Measurements from ENCODE around the gene RFESD. TPM values are rescaled to one million over a fixed set of nuclear protein-coding genes. Genes with fewer than 3 reads are reported as not detected.

RFESD gene
- total and polyA plus RNA-seq, 2 of the 8 experiments (the other 6 are each of a cell fraction or from before 2014, with no cell fraction given) = 1.7 to 2.0 TPM

DNA sequence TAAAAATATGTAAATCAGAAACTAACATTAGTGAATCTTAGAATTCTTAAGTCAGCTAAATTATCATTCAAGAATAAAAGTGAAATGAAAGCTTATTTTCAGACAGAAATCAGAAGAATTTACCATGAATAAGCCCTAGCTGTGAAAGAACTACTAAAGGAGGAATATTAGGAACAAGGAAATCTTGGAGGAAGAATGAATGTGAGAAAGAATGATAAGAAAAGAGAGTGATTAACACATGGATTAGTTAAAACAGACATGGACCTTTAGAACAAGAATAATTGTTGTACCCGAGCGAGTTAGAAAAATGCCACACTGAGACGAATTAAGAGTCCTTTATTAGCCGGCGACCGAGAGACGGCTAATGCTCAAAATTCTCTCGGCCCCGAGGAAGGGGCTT, 60.5 kb downstream of the RFESD start (continued):
- TF ChIP-seq CHD7 (IDR thresholded peaks at IDR 0.05; ENCODE audit: insufficient replicate concordance, low read length) (no peak), PHF8 (conservative IDR thresholded peaks at IDR 0.05; ENCODE audit: low read depth, low read length) (no peak), CBX8 (IDR thresholded peaks at IDR 0.05; ENCODE audit: borderline replicate concordance, low read depth, low read length) (no peak), YY1 (IDR thresholded peaks at IDR 0.05; ENCODE audit: low read depth, low read length) (no peak), TBP (IDR thresholded peaks at IDR 0.05; ENCODE audit: low read depth, low read length) (no peak), RXRA (IDR thresholded peaks at IDR 0.05; ENCODE audit: insufficient read depth, low read depth, low read length) (no peak), SIRT6 (IDR thresholded peaks at IDR 0.05; ENCODE audit: low read length) (no peak), CEBPB (IDR thresholded peaks at IDR 0.05; ENCODE audit: low read depth, low read length) (no peak), E2F6 (IDR thresholded peaks at IDR 0.05) (no peak), ATF3 (IDR thresholded peaks at IDR 0.05; ENCODE audit: insufficient read depth, low read depth, low read length) (no peak)

Measured in H1 (cell line).